Esophagus muscularis mucosa (tissue), 3 donors: Measurements from ENCODE around the gene TNK2.
"Not testable (repeated sequence)": the region's sequence is repeated elsewhere in the genome, so short reads cannot be mapped to it uniquely, and the experiment has no call there.

Experiments used
- CTCF ChIP-seq, 3 experiments: fragments of 200-600 bp in 2 of 3; fragments of 450-650 bp in 1 of 3; sonication (generic) in 2 of 3; IDR thresholded peaks; one replicate each; pipeline ENCODE4 v1.5.1; 2017 to 2019; ENCODE audit warnings: antibody characterized with exemption in 3 of 3, mild to moderate bottlenecking in 2 of 3, moderate library complexity in 1 of 3
- POLR2A ChIP-seq: fragments of 450-650 bp; IDR thresholded peaks from one replicate; pipeline ENCODE4 v1.6.1; 2017; ENCODE audit warnings: antibody characterized with exemption, moderate library complexity, mild to moderate bottlenecking, low read depth
- POLR2AphosphoS5 ChIP-seq, 2 donors: sonication (generic); formaldehyde crosslinking; IDR thresholded peaks; one replicate each; pipeline ENCODE4 v1.6.1; 2017; ENCODE audit warnings: antibody characterized with exemption in 2 of 2

- not testable (repeated sequence) for TF ChIP-seq POLR2A; CTCF (IDR thresholded peaks at IDR 0.05); POLR2AphosphoS5 (IDR thresholded peaks at IDR 0.05)
Observed at GRCh38 chr3:195954752-195955119, 46.4 kb upstream of the TNK2 start.
